GM21786 (cell line): ENCODE results near the gene BOD1L2.

Experiments
- ATAC-seq: cut with Tn5 transposase; IDR thresholded peaks from one replicate; pipeline ENCODE4 v1.9.1; 2021; ENCODE audit not compliant: unreplicated experiment

BOD1L2 gene

GRCh38 chr18:57146956-57147636 lies at the start of gene BOD1L2:
Gene BOD1L2 (plus strand): TSS chr18:57147087. CDS start chr18:57147313, 226 bp downstream.
- no peak for ATAC-seq

GRCh38 chr18:57107140-57107832 lies 39.6 kb upstream of the BOD1L2 start:
- ATAC-seq = no peak

- no peak for ATAC-seq
These were observed 36.6 kb upstream of the BOD1L2 start for GRCh38 chr18:57110290-57110689.

- no peak for ATAC-seq
These were observed 33.0 kb upstream of the BOD1L2 start for GRCh38 chr18:57113799-57114420.

- ATAC-seq = no peak
These were observed 30.2 kb upstream of the BOD1L2 start for GRCh38 chr18:57116598-57117132.

GRCh38 chr18:57121542-57122112 lies 25.3 kb upstream of the BOD1L2 start:
- no peak for ATAC-seq

- ATAC-seq = no peak
These were observed 23.9 kb upstream of the BOD1L2 start for GRCh38 chr18:57122936-57123510.

GRCh38 chr18:57125627-57126026 lies 21.3 kb upstream of the BOD1L2 start:
- no peak for ATAC-seq

GRCh38 chr18:57128220-57128932 lies 18.5 kb upstream of the BOD1L2 start:
- ATAC-seq = no peak

GRCh38 chr18:57131101-57131500 lies 15.8 kb upstream of the BOD1L2 start:
- no peak for ATAC-seq

- no peak for ATAC-seq
These were observed 15.1 kb upstream of the BOD1L2 start for GRCh38 chr18:57131782-57132181.

- ATAC-seq = no peak
These were observed 12.2 kb upstream of the BOD1L2 start for GRCh38 chr18:57134618-57135135.

- no peak for ATAC-seq
These were observed 11.2 kb upstream of the BOD1L2 start for GRCh38 chr18:57135699-57136098.

- no peak for ATAC-seq
These were observed 9.0 kb upstream of the BOD1L2 start for GRCh38 chr18:57137847-57138246.

- no peak for ATAC-seq
These were observed 5.4 kb upstream of the BOD1L2 start for GRCh38 chr18:57141208-57142129.

GRCh38 chr18:57142324-57142723 lies 4.6 kb upstream of the BOD1L2 start:
- no peak for ATAC-seq

GRCh38 chr18:57143265-57143664 lies 3.6 kb upstream of the BOD1L2 start:
- ATAC-seq = no peak

GRCh38 chr18:57148263-57148662 lies 1.4 kb downstream of the BOD1L2 start:
- ATAC-seq = no peak

- no peak for ATAC-seq
These were observed 2.2 kb downstream of the BOD1L2 start for GRCh38 chr18:57149051-57149450.
